ENCODE data around the gene SENP2.

SENP2 gene

GRCh38 chr3:185549122-185549521 lies 37.0 kb upstream of the SENP2 start:
- Histone ChIP-seq H3K36me3 (ENCODE audit: control insufficient read depth in 1 of 2, insufficient read depth in 2 of 2, low read length in 2 of 2) (no peaks in the 10 kb centered on the region), H3K23ac (ENCODE audit: low read length) (no peak overlapping the region), H4K91ac (ENCODE audit: low read depth, low read length) (no peak overlapping the region), H2BK5ac (ENCODE audit: low read depth, low read length, poor library complexity) (no peak overlapping the region), H3K18ac (ENCODE audit: low read length) (no peak overlapping the region), H3K27me3 (ENCODE audit: insufficient read depth, low read length) (no peaks in the 10 kb centered on the region), H4K12ac (ENCODE audit: low read depth, low read length) (no peak overlapping the region), H4K8ac (ENCODE audit: low read depth, low read length) (no peak overlapping the region), H3K79me1 (ENCODE audit: low read length) (no peaks in the 10 kb centered on the region), H3K9me3 (ENCODE audit: insufficient read depth, low read depth, low read length) (no peaks in the 10 kb centered on the region), H3K4me2 (ENCODE audit: low read length) (no peak overlapping the region), H3K14ac (ENCODE audit: low read length) (no peak overlapping the region), H2AK5ac (ENCODE audit: low read length) (no peak overlapping the region), H2BK120ac (ENCODE audit: insufficient read depth, low read length, poor library complexity) (no peak overlapping the region), H3K4me1 (ENCODE audit: control insufficient read depth in 1 of 2, insufficient read depth in 2 of 2, low read length in 2 of 2) (peaks cover 0 to 2% of the 10 kb centered on the region in 2 experiments), H3K27ac (ENCODE audit: low read depth, low read length) (no peak overlapping the region), H2AFZ (ENCODE audit: insufficient read depth, low read length, poor library complexity) (no peak overlapping the region), H2BK12ac (ENCODE audit: low read length) (no peak overlapping the region), H3K4me3 (ENCODE audit: low read depth, low read length) (no peak overlapping the region), H3K4ac (ENCODE audit: low read depth, low read length) (no peak overlapping the region), H3K79me2 (ENCODE audit: control insufficient read depth, insufficient read depth, low read length, poor library complexity) (no peaks in the 10 kb centered on the region), H3K9ac (ENCODE audit: low read length) (no peak overlapping the region)
- DNase-seq, result peak in 1 of 2 donors; percentile 61
- no CpG with 5 or more reads among the region's 3 CpGs for WGBS (ENCODE audit: extremely low coverage, insufficient coverage, insufficient read length)

- no peaks in the 10 kb centered on the region for H3K27me3 ChIP-seq (ENCODE audit: insufficient read depth, low read length)
- no peaks in the 10 kb centered on the region for H3K79me2 ChIP-seq (ENCODE audit: control insufficient read depth, insufficient read depth, low read length, poor library complexity)
- no peak overlapping the region for H2AFZ ChIP-seq (ENCODE audit: insufficient read depth, low read length, poor library complexity)
- no peak overlapping the region for H3K4ac ChIP-seq (ENCODE audit: low read depth, low read length)
- no peak overlapping the region for H2BK5ac ChIP-seq (ENCODE audit: low read depth, low read length, poor library complexity)
- no peak overlapping the region for H2AK5ac ChIP-seq (ENCODE audit: low read length)
- H3K79me1 ChIP-seq (ENCODE audit: low read length), result no peaks in the 10 kb centered on the region
- no peaks in the 10 kb centered on the region for H3K9me3 ChIP-seq (ENCODE audit: insufficient read depth, low read depth, low read length)
- H4K12ac ChIP-seq (ENCODE audit: low read depth, low read length), result no peak overlapping the region
- H3K23ac ChIP-seq (ENCODE audit: low read length), result no peak overlapping the region
- H4K91ac ChIP-seq (ENCODE audit: low read depth, low read length), result no peak overlapping the region
- H3K4me1 ChIP-seq (ENCODE audit: control insufficient read depth in 1 of 2, insufficient read depth in 2 of 2, low read length in 2 of 2), result peaks cover 0 to 2% of the 10 kb centered on the region in 2 experiments
- no CpG with 5 or more reads among the region's 3 CpGs for WGBS (ENCODE audit: extremely low coverage, insufficient coverage, insufficient read length)
- H3K14ac ChIP-seq (ENCODE audit: low read length), result no peak overlapping the region
- H2BK120ac ChIP-seq (ENCODE audit: insufficient read depth, low read length, poor library complexity), result no peak overlapping the region
- no peak overlapping the region for H2BK12ac ChIP-seq (ENCODE audit: low read length)
- no peak overlapping the region for H4K8ac ChIP-seq (ENCODE audit: low read depth, low read length)
- no peak overlapping the region for H3K18ac ChIP-seq (ENCODE audit: low read length)
- no peak overlapping the region for H3K27ac ChIP-seq (ENCODE audit: low read depth, low read length)
- no peaks in the 10 kb centered on the region for H3K36me3 ChIP-seq (ENCODE audit: control insufficient read depth in 1 of 2, insufficient read depth in 2 of 2, low read length in 2 of 2)
- H3K4me3 ChIP-seq (ENCODE audit: low read depth, low read length), result no peak overlapping the region
- no peak overlapping the region for H3K9ac ChIP-seq (ENCODE audit: low read length)
- peak in 1 of 2 donors; percentile 28 for DNase-seq
- H3K4me2 ChIP-seq (ENCODE audit: low read length), result no peak overlapping the region
Observed at GRCh38 chr3:185549651-185550111, 36.4 kb upstream of the SENP2 start.

GRCh38 chr3:185552358-185552877 lies 33.7 kb upstream of the SENP2 start, which contains the start of gene LIPH:
LIPH (minus strand) TSS chr3:185552588; CDS start chr3:185552471, 117 bp downstream.
- Histone ChIP-seq H3K9me3 (ENCODE audit: insufficient read depth, low read depth, low read length) (no peaks in the 10 kb centered on the region), H3K4ac (ENCODE audit: low read depth, low read length) (no peak within 1 kb of the TSS), H3K4me3 (ENCODE audit: low read depth, low read length) (no peak within 1 kb of the TSS), H2AK5ac (ENCODE audit: low read length) (no peak within 1 kb of the TSS), H3K27ac (ENCODE audit: low read depth, low read length) (no peak within 1 kb of the TSS), H3K9ac (ENCODE audit: low read length) (no peak within 1 kb of the TSS), H3K23ac (ENCODE audit: low read length) (no peak within 1 kb of the TSS), H4K12ac (ENCODE audit: low read depth, low read length) (no peak within 1 kb of the TSS), H3K18ac (ENCODE audit: low read length) (no peak within 1 kb of the TSS), H3K79me2 (ENCODE audit: control insufficient read depth, insufficient read depth, low read length, poor library complexity) (no peaks in the 10 kb centered on the region), H4K91ac (ENCODE audit: low read depth, low read length) (no peak within 1 kb of the TSS), H3K4me1 (ENCODE audit: control insufficient read depth in 1 of 2, insufficient read depth in 2 of 2, low read length in 2 of 2) (no peaks in the 10 kb centered on the region), H3K36me3 (ENCODE audit: control insufficient read depth in 1 of 2, insufficient read depth in 2 of 2, low read length in 2 of 2) (no peaks in the 10 kb centered on the region), H4K8ac (ENCODE audit: low read depth, low read length) (no peak within 1 kb of the TSS), H3K79me1 (ENCODE audit: low read length) (no peaks in the 10 kb centered on the region), H3K14ac (ENCODE audit: low read length) (no peak within 1 kb of the TSS), H2BK12ac (ENCODE audit: low read length) (no peak within 1 kb of the TSS), H3K27me3 (ENCODE audit: insufficient read depth, low read length) (no peaks in the 10 kb centered on the region), H2BK120ac (ENCODE audit: insufficient read depth, low read length, poor library complexity) (no peak within 1 kb of the TSS), H2AFZ (ENCODE audit: insufficient read depth, low read length, poor library complexity) (peak within 1 kb of the TSS; percentile 90), H3K4me2 (ENCODE audit: low read length) (no peak within 1 kb of the TSS), H2BK5ac (ENCODE audit: low read depth, low read length, poor library complexity) (no peak within 1 kb of the TSS)
- no CpG with 5 or more reads among the region's 6 CpGs for WGBS (ENCODE audit: extremely low coverage, insufficient coverage, insufficient read length)
- peak in 1 of 2 donors; percentile 22 for DNase-seq

GRCh38 chr3:185555101-185555501 lies 31.0 kb upstream of the SENP2 start:
- Histone ChIP-seq H2AK5ac (ENCODE audit: low read length) (no peak overlapping the region), H2BK120ac (ENCODE audit: insufficient read depth, low read length, poor library complexity) (no peak overlapping the region), H3K4me2 (ENCODE audit: low read length) (no peak overlapping the region), H4K8ac (ENCODE audit: low read depth, low read length) (no peak overlapping the region), H3K27me3 (ENCODE audit: insufficient read depth, low read length) (no peaks in the 10 kb centered on the region), H3K14ac (ENCODE audit: low read length) (no peak overlapping the region), H3K9me3 (ENCODE audit: insufficient read depth, low read depth, low read length) (no peaks in the 10 kb centered on the region), H3K79me2 (ENCODE audit: control insufficient read depth, insufficient read depth, low read length, poor library complexity) (no peaks in the 10 kb centered on the region), H3K9ac (ENCODE audit: low read length) (no peak overlapping the region), H3K4me3 (ENCODE audit: low read depth, low read length) (no peak overlapping the region), H3K36me3 (ENCODE audit: control insufficient read depth in 1 of 2, insufficient read depth in 2 of 2, low read length in 2 of 2) (no peaks in the 10 kb centered on the region), H2AFZ (ENCODE audit: insufficient read depth, low read length, poor library complexity) (no peak overlapping the region), H4K91ac (ENCODE audit: low read depth, low read length) (no peak overlapping the region), H3K4me1 (ENCODE audit: control insufficient read depth in 1 of 2, insufficient read depth in 2 of 2, low read length in 2 of 2) (peaks cover 0 to 2% of the 10 kb centered on the region in 2 experiments), H3K79me1 (ENCODE audit: low read length) (no peaks in the 10 kb centered on the region), H3K23ac (ENCODE audit: low read length) (no peak overlapping the region), H2BK12ac (ENCODE audit: low read length) (no peak overlapping the region), H3K18ac (ENCODE audit: low read length) (no peak overlapping the region), H3K27ac (ENCODE audit: low read depth, low read length) (no peak overlapping the region), H2BK5ac (ENCODE audit: low read depth, low read length, poor library complexity) (no peak overlapping the region), H3K4ac (ENCODE audit: low read depth, low read length) (no peak overlapping the region), H4K12ac (ENCODE audit: low read depth, low read length) (no peak overlapping the region)
- no CpG with 5 or more reads among the region's 4 CpGs for WGBS (ENCODE audit: extremely low coverage, insufficient coverage, insufficient read length)
- no peak for DNase-seq
